ENCODE results near the gene ZBTB12. TPM values are rescaled to one million over a fixed set of nuclear protein-coding genes. Genes with fewer than 3 reads are reported as not detected.

Gene ZBTB12
- total and polyA plus RNA-seq, 4 donors, result 1.2 to 4.9 (median 2.6) TPM

- H3K36me3 ChIP-seq (ENCODE audit: control insufficient read depth in 1 of 2, insufficient read depth in 2 of 2, low read length in 1 of 2), result peaks cover 0 to 19% of the 10 kb centered on the region in 2 donors
- H3K4me3 ChIP-seq (ENCODE audit: low read length in 2 of 2), result no peak overlapping the region
- ATAC-seq (ENCODE audit: low FRiP score) (no peak), DNase-seq (no peak)
- H3K27me3 ChIP-seq (ENCODE audit: control insufficient read depth in 1 of 2, insufficient read depth in 2 of 2, low read length in 1 of 2), result no peaks in the 10 kb centered on the region
- no peaks in the 10 kb centered on the region for H3K9me3 ChIP-seq (ENCODE audit: control insufficient read depth, low read length)
- intact Hi-C loops (cut with DNase I), result loop anchor here in 1 of 2 donors (10.0 kb wide), 1 partner anchor 192 kb away; no protein-coding TSS in a partner anchor
- WGBS, 2 donors, result 78 to 81% methylated on average over 18 of the region's 18 CpGs
- H3K27ac ChIP-seq (ENCODE audit: low read depth in 1 of 2, low read length in 2 of 2), result no peak overlapping the region
- H3K4me1 ChIP-seq (ENCODE audit: control insufficient read depth in 1 of 2, insufficient read depth in 2 of 2, low read length in 2 of 2), result no peaks in the 10 kb centered on the region
Observed at GRCh38 chr6:31886541-31886991, 15.3 kb downstream of the ZBTB12 start.

GRCh38 chr6:31884528-31885035 is 17.3 kb downstream of the ZBTB12 start:
- 92 to 95% methylated on average over 22 of the region's 22 CpGs for WGBS, 2 donors
- no peaks in the 10 kb centered on the region for H3K27me3 ChIP-seq (ENCODE audit: control insufficient read depth in 1 of 2, insufficient read depth in 2 of 2, low read length in 1 of 2)
- no peaks in the 10 kb centered on the region for H3K4me1 ChIP-seq (ENCODE audit: control insufficient read depth in 1 of 2, insufficient read depth in 2 of 2, low read length in 2 of 2)
- H3K27ac ChIP-seq (ENCODE audit: low read depth in 1 of 2, low read length in 2 of 2), result no peak overlapping the region
- intact Hi-C loops (cut with DNase I), result loop anchor here in 1 of 2 donors (10.0 kb wide), 1 partner anchor 190 kb away; no protein-coding TSS in a partner anchor
- no peaks in the 10 kb centered on the region for H3K9me3 ChIP-seq (ENCODE audit: control insufficient read depth, low read length)
- peaks cover 0 to 25% of the 10 kb centered on the region in 2 donors for H3K36me3 ChIP-seq (ENCODE audit: control insufficient read depth in 1 of 2, insufficient read depth in 2 of 2, low read length in 1 of 2)
- DNase-seq (no peak), ATAC-seq (ENCODE audit: low FRiP score) (no peak)
- H3K4me3 ChIP-seq (ENCODE audit: low read length in 2 of 2), result no peak overlapping the region

- intact Hi-C loops (cut with DNase I), result loop anchor here in 1 of 2 donors (10.0 kb wide), 1 partner anchor 189 kb away; no protein-coding TSS in a partner anchor
- 88 to 89% methylated on average over 12 of the region's 12 CpGs for WGBS, 2 donors
- Histone ChIP-seq H3K27ac (ENCODE audit: low read depth in 1 of 2, low read length in 2 of 2) (no peak overlapping the region), H3K9me3 (ENCODE audit: control insufficient read depth, low read length) (no peaks in the 10 kb centered on the region), H3K36me3 (ENCODE audit: control insufficient read depth in 1 of 2, insufficient read depth in 2 of 2, low read length in 1 of 2) (peaks cover 0 to 25% of the 10 kb centered on the region in 2 donors), H3K4me1 (ENCODE audit: control insufficient read depth in 1 of 2, insufficient read depth in 2 of 2, low read length in 2 of 2) (no peaks in the 10 kb centered on the region), H3K4me3 (ENCODE audit: low read length in 2 of 2) (no peak overlapping the region), H3K27me3 (ENCODE audit: control insufficient read depth in 1 of 2, insufficient read depth in 2 of 2, low read length in 1 of 2) (no peaks in the 10 kb centered on the region)
- ATAC-seq (ENCODE audit: low FRiP score) (no peak), DNase-seq (no peak)
Observed at GRCh38 chr6:31883676-31884075, 18.2 kb downstream of the ZBTB12 start.

- DNase-seq, result no peak
- intact Hi-C loops (cut with DNase I), result loop anchor here in 1 of 2 donors (10.0 kb wide), 1 partner anchor 188 kb away; no protein-coding TSS in a partner anchor
- H3K4me3 ChIP-seq (ENCODE audit: low read length in 2 of 2), result no peak overlapping the region
- WGBS, 2 donors, result 79 to 89% methylated on average over 6 of the region's 6 CpGs
- peaks cover 0 to 21% of the 10 kb centered on the region in 2 donors for H3K36me3 ChIP-seq (ENCODE audit: control insufficient read depth in 1 of 2, insufficient read depth in 2 of 2, low read length in 1 of 2)
- no peaks in the 10 kb centered on the region for H3K4me1 ChIP-seq (ENCODE audit: control insufficient read depth in 1 of 2, insufficient read depth in 2 of 2, low read length in 2 of 2)
- H3K9me3 ChIP-seq (ENCODE audit: control insufficient read depth, low read length), result no peaks in the 10 kb centered on the region
- H3K27me3 ChIP-seq (ENCODE audit: control insufficient read depth in 1 of 2, insufficient read depth in 2 of 2, low read length in 1 of 2), result no peaks in the 10 kb centered on the region
- no peak overlapping the region for H3K27ac ChIP-seq (ENCODE audit: low read depth in 1 of 2, low read length in 2 of 2)
- ATAC-seq (ENCODE audit: low FRiP score), result no peak
Observed at GRCh38 chr6:31882344-31882743, 19.5 kb downstream of the ZBTB12 start.

- Histone ChIP-seq H3K27me3 (ENCODE audit: control insufficient read depth in 1 of 2, insufficient read depth in 2 of 2, low read length in 1 of 2) (no peaks in the 10 kb centered on the region), H3K36me3 (ENCODE audit: control insufficient read depth in 1 of 2, insufficient read depth in 2 of 2, low read length in 1 of 2) (peaks cover 0 to 14% of the 10 kb centered on the region in 2 donors), H3K27ac (ENCODE audit: low read depth in 1 of 2, low read length in 2 of 2) (no peak overlapping the region), H3K4me3 (ENCODE audit: low read length in 2 of 2) (no peak overlapping the region), H3K9me3 (ENCODE audit: control insufficient read depth, low read length) (no peaks in the 10 kb centered on the region), H3K4me1 (ENCODE audit: control insufficient read depth in 1 of 2, insufficient read depth in 2 of 2, low read length in 2 of 2) (no peaks in the 10 kb centered on the region)
- WGBS, 2 donors, result 82 to 87% methylated on average over 9 of the region's 9 CpGs
- no peak for DNase-seq
- intact Hi-C loops (cut with DNase I), result loop anchor here in 1 of 2 donors (10.0 kb wide), 1 partner anchor 186 kb away; no protein-coding TSS in a partner anchor
- ATAC-seq (ENCODE audit: low FRiP score), result no peak
Observed at GRCh38 chr6:31881136-31881859, 20.6 kb downstream of the ZBTB12 start.

GRCh38 chr6:31880616-31881015 is 21.3 kb downstream of the ZBTB12 start:
- WGBS, 2 donors, result 83 to 88% methylated on average over 10 of the region's 10 CpGs
- ATAC-seq (ENCODE audit: low FRiP score) (no peak), DNase-seq (no peak)
- Histone ChIP-seq H3K27me3 (ENCODE audit: control insufficient read depth in 1 of 2, insufficient read depth in 2 of 2, low read length in 1 of 2) (no peaks in the 10 kb centered on the region), H3K36me3 (ENCODE audit: control insufficient read depth in 1 of 2, insufficient read depth in 2 of 2, low read length in 1 of 2) (peaks cover 0 to 14% of the 10 kb centered on the region in 2 donors), H3K4me3 (ENCODE audit: low read length in 2 of 2) (no peak overlapping the region), H3K4me1 (ENCODE audit: control insufficient read depth in 1 of 2, insufficient read depth in 2 of 2, low read length in 2 of 2) (no peaks in the 10 kb centered on the region), H3K9me3 (ENCODE audit: control insufficient read depth, low read length) (no peaks in the 10 kb centered on the region), H3K27ac (ENCODE audit: low read depth in 1 of 2, low read length in 2 of 2) (no peak overlapping the region)
- intact Hi-C loops (cut with DNase I), result loop anchor here in 1 of 2 donors (10.0 kb wide), 1 partner anchor 186 kb away; no protein-coding TSS in a partner anchor

GRCh38 chr6:31879901-31880300 is 22.0 kb downstream of the ZBTB12 start:
- Histone ChIP-seq H3K9me3 (ENCODE audit: control insufficient read depth, low read length) (no peaks in the 10 kb centered on the region), H3K4me3 (ENCODE audit: low read length in 2 of 2) (no peak overlapping the region), H3K36me3 (ENCODE audit: control insufficient read depth in 1 of 2, insufficient read depth in 2 of 2, low read length in 1 of 2) (peaks cover 0 to 14% of the 10 kb centered on the region in 2 donors), H3K27ac (ENCODE audit: low read depth in 1 of 2, low read length in 2 of 2) (no peak overlapping the region), H3K4me1 (ENCODE audit: control insufficient read depth in 1 of 2, insufficient read depth in 2 of 2, low read length in 2 of 2) (no peaks in the 10 kb centered on the region), H3K27me3 (ENCODE audit: control insufficient read depth in 1 of 2, insufficient read depth in 2 of 2, low read length in 1 of 2) (no peaks in the 10 kb centered on the region)
- WGBS, 2 donors, result 71 to 73% methylated on average over 10 of the region's 10 CpGs
- intact Hi-C loops (cut with DNase I), result loop anchor here in 1 of 2 donors (10.0 kb wide), 1 partner anchor 185 kb away; no protein-coding TSS in a partner anchor
- DNase-seq (no peak), ATAC-seq (ENCODE audit: low FRiP score) (no peak)

GRCh38 chr6:31879143-31879542 is 22.7 kb downstream of the ZBTB12 start:
- no peaks in the 10 kb centered on the region for H3K27me3 ChIP-seq (ENCODE audit: control insufficient read depth in 1 of 2, insufficient read depth in 2 of 2, low read length in 1 of 2)
- no peaks in the 10 kb centered on the region for H3K9me3 ChIP-seq (ENCODE audit: control insufficient read depth, low read length)
- H3K4me1 ChIP-seq (ENCODE audit: control insufficient read depth in 1 of 2, insufficient read depth in 2 of 2, low read length in 2 of 2), result no peaks in the 10 kb centered on the region
- no peak for DNase-seq
- intact Hi-C loops (cut with DNase I), result no loop called here
- H3K36me3 ChIP-seq (ENCODE audit: control insufficient read depth in 1 of 2, insufficient read depth in 2 of 2, low read length in 1 of 2), result peaks cover 0 to 12% of the 10 kb centered on the region in 2 donors
- WGBS, 2 donors, result 74 to 76% methylated on average over 13 of the region's 13 CpGs
- H3K4me3 ChIP-seq (ENCODE audit: low read length in 2 of 2), result no peak overlapping the region
- no peak for ATAC-seq (ENCODE audit: low FRiP score)
- no peak overlapping the region for H3K27ac ChIP-seq (ENCODE audit: low read depth in 1 of 2, low read length in 2 of 2)

Measured in aorta (tissue), 5 donors.